COLO829 (cell line): ENCODE results near the gene NHERF1.
A peak's percentile ranks its signal among the peaks of the same experiment; 100 is the strongest.

Experiments used
- DNase-seq: peaks from one replicate; pipeline ENCODE4 v3.0.0; 2012; ENCODE audit warnings: low spot score

NHERF1 gene

GRCh38 chr17:74768069-74768762, 19.8 kb downstream of the NHERF1 start:
- DNase-seq = no peak

- no peak for DNase-seq
Observed at GRCh38 chr17:74768763-74769114, 20.3 kb downstream of the NHERF1 start.

DNA sequence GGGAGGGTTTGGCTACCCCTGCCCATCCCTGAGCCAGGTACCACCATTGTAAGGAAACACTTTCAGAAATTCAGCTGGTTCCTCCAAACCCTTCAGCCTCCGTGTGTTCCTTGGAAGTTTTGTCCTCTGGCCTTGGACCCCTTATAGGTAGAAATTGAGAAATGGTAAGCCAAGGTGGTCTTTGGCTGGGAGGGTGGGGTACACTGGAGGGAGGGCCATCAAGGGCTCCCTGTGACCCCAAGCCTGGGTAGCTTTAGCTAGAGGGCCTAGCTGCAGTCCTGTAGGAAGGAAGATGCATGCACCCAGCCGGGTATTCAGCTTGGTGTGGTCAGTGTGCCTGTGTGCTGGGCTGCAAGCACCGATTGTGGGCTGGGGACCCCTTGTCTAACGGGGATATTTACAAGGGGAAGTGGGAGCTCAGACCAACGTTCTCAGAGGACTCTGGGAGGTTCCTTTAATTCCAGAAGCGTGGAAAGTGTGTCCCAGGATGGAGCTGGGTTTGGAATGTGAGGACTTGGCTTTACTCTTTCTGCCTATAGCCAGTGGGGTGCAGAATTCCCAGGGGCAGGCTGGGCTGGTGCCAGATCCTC, 20.9 kb downstream of the NHERF1 start:
- DNase-seq = no peak

DNA sequence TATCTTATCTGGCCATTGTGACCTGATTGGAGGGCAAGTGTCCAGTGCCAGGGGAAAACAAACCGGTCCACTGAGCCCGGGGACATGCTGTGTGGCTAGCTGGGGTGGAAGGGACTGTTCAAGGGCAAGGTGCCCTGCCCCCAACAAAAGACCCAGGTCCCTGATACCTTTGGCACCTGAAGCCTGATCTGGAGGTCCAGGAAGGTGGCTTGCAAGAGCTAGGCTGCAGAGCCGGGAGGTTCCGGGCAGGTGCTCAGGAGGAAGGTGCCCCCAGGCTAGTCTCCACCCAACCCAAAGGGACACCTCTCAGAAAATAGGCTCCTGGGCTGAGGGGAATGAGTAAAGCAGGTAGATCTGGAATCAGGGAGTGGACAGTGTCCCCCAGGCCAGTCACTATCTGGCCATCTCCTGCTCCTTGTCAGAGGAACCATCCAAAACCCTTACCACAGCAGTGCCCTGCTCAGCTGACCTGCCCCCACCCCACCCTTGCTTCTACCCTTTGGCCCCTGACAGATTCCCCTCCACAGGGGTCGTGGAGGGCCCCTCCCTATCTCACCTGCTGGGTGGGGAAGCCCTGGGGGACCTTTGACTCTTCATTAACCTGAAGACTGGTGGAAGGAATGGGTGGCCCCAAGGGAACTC, 21.5 kb downstream of the NHERF1 start:
- DNase-seq = no peak

GRCh38 chr17:74770498-74771318, 22.3 kb downstream of the NHERF1 start:
- DNase-seq = no peak

- DNase-seq = no peak
Observed at GRCh38 chr17:74771319-74771914, 23.0 kb downstream of the NHERF1 start.

DNA sequence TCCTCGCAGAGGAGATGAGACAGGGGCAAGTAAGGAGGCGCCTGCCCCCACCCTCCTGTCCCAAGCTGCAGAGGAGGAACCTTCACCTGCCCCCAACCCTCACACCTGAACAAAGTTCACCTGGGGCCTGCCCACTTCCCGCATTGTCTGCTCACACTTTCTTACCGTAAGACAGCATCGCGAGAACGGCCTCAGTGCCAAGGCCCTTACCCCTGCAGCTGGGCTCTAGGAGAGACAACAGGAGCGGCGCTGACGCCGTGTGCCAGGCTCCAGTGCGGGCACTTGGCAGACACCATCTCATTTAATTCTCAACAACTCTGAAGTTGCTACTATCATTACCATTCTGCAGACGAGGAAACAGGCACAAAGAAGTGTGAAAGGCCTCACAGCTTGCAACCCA, 23.6 kb downstream of the NHERF1 start:
- no peak for DNase-seq

DNA sequence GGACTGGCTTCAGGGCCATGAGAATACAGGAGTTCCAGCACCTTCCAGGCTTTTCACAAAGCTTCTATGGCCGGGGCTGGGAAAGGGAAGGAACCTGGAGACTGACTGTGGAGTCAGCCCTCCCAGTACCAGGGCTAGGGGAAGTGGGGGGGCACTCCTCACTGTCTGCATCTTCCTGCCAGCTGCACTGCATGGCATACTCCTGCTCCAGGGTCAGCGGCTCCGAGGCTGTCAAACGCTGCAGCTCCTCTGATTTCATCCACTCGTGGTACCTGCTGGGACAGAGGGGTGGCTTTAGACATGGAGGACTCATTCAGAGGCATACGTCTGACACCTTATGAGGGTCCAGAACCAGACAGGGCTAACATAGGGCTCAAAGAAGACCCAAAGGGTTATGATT, 25.0 kb downstream of the NHERF1 start:
- no peak for DNase-seq

DNA sequence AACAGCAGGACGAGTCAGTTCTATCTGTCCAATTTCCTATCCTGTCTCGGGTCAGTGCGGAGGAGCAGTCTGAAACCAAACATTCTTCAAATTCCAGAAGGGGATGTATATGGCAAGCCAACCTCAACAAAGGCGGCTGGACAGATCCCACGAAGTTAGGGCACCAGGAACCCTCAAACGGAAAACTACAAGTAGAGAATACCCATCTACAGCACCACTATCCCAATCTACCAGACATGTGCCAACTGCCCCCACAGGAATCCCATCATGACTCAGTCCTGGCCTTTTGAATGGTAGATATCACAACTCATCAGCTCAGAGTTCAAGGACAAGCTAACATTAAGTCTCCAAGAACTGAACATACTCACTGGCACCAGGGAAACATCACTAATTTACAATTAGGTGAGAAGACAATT, 25.5 kb downstream of the NHERF1 start:
- DNase-seq = no peak

DNA sequence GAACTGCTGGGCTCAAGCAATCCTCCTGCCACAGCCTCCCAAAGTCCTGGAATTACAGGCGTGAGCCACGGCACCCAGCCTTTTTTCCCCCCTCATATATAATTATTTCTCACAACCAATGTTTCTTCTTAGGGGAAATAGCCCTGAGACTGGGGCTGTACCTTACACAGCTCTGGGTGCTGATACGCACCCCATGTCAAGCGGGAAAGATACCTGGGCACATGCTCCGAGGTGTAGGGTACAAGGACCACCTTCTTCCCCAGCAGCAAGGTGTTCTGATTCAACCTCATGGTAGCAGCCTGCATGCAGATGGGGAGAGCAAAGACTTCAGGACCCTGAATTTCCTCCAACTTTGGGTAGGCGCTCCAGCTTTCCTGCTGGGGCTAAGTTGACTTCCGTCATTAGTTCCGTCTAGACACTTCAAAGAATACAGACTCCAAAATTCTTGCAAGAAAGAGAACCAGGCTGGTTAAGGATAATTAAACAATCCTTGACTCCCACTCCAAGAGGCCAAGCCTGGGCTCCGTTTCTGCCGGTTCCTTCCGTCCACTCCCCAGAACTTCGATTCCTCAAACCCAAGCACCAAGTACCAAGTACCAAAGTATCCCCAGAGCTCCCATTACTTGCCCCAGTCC, 27.1 kb downstream of the NHERF1 start:
- DNase-seq = peak; percentile 24

DNA sequence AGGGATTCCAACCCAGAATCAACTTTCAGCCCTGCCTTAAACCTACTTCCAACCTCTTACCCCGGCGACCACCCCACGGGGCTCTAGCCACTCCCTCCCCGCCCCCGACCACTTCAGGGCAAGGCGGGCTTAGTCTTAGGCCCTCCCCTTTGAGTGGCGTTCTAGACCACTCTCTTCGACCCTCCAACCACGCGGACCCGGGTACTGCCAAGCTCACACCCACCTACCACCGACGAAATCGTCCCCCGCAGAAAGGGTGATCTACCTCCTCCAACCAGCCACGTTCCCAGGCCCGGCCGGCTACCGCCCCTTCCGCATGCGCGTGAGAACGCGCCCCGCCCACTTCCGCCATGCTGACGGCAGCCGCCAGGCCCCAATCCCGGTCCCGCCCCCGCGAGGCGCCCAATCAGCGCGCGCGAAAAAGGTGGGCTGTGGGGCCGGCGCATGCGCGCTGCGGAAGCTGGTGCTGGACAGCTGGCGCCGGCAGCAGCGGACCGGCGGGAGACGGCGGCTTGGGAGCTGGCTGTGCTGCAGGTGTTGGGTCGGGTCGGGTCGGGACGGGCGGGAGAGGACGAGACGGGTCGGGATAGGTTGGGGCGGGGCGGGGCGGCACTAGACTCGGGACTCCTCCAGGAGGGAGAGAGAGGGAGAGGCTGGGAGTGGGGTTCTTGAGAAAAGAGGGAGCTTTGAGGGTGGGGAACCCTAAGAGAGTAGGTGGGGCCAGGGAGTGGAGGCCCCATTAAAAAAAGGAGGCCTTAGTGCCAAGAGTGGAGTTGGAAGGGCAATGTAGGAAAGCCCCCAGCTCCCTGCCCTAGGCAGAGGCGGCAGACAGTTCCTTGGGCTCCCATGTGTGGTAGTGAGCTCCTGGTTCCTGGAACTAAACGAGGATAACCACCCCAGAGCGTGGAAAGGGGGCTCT, 27.9 kb downstream of the NHERF1 start, which contains the start of gene NAT9:
TSS of gene NAT9 (minus strand) at position 302 of the 919 bp plus-strand sequence. CDS start 647 bp downstream, outside the sequence.
- DNase-seq = peak; percentile 100

- peak; percentile 17 for DNase-seq
Observed at GRCh38 chr17:74776990-74777389, 28.6 kb downstream of the NHERF1 start.

- no peak for DNase-seq
Observed at GRCh38 chr17:74777901-74778515, 29.6 kb downstream of the NHERF1 start.

DNA sequence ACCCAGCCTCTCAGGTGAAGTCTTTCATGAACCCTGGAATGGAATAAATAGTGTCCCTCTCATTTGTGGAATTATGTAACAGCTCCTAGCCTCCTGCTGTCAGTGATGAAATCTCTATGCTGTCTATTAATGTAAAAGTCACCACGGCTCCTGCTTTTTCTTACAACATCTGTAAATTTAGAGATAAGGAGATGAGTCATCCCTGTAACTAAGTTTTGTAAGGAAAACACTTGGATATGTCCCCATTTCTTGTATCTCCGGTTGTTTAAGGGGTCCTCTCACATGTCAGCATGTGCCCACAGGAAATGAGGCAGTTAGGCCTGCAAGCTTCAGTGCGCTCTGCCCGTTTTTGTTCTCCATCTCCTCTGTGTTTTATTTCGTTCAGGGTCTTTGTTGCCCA, 30.5 kb downstream of the NHERF1 start:
- peak; percentile 30 for DNase-seq

DNA sequence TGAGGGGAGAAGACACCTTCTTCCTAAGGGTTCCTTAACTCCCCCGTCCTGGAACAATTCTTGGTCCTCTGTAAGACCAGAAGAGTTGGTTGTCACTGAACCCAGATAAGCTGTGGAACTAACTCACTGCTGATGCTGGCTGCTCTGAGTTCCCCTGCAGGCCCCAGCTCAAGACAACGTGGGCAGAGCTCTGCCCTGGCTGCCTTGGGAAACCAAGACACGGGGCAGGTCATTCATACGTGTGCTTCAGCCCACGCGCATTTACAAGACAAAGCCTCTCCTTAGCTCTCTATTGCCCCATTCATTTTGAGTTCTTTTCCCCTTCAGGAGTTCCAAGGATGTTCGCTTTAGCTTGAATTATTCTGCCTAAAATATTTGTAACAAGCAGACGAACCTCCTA, 31.1 kb downstream of the NHERF1 start:
- DNase-seq = peak; percentile 20

GRCh38 chr17:74779948-74780400, 31.5 kb downstream of the NHERF1 start:
- no peak for DNase-seq

DNA sequence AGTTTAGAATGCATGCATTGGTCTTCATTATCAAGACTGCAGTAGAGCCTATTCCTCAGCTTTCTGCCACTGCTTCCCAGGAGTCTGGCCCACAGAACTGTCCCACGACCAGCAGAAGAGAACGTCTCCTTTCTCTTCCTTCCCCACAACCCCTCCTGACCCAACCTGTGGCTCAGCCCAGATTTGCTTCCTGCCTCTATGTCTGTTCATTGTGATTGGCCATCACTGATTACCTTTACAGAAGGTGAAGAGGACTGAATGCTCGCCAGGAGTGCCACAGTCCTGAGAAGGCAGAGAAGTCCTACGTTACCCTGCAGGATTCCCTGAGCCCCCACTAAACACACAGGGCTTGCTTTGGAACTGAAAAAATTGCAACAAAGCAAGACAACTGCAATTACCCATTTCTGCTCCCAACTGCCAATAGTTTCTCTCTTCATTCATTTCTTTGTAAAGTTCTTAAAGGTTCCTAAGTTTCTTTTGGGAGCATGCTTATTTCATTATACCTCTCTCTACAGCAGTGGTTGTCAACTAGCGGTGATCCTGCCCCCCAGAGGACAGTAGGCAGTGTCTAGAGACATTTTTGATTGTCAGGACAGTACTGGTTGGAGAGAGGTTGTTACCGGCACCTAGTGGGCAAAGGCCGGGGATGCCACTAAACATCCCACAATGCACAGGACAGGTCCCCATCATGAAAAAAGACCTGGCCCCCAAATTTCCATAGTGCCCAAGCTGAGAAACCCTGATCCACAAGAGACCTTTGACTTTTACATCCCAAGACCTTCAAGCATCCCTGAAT, 32.2 kb downstream of the NHERF1 start:
- peak; percentile 16 for DNase-seq

- no peak for DNase-seq
Observed at GRCh38 chr17:74782571-74782970, 34.1 kb downstream of the NHERF1 start.

- no peak for DNase-seq
Observed at GRCh38 chr17:74784125-74784810, 35.8 kb downstream of the NHERF1 start.
